DND-41 (cell line): Measurements from ENCODE around the gene ASTN1.

ENCODE experiments used
- ATAC-seq: fragments of 200-7000 bp; cut with Tn5 transposase; 3 replicates; pipeline ENCODE4 v1.9.1; 2021; ENCODE audit warnings: low read depth; ENCODE audit not compliant: insufficient read depth
- DNase-seq: peaks from one replicate; pipeline ENCODE4 v3.0.0-alpha.2; 2020
- H2AFZ ChIP-seq: 2 replicates; pipeline ENCODE4 v1.6.0; 2012; ENCODE audit warnings: low read depth, low read length
- H3K27ac ChIP-seq: 2 replicates; pipeline ENCODE4 v1.5.1; 2012; ENCODE audit warnings: low read length, inconsistent platforms
- H3K27me3 ChIP-seq: fragments of 200-600 bp; sonication (generic); 2 replicates; pipeline ENCODE4 v1.6.0; 2012; ENCODE audit warnings: low read length, mild to moderate bottlenecking, inconsistent platforms; ENCODE audit not compliant: insufficient read depth, poor library complexity
- H3K36me3 ChIP-seq: 2 replicates; pipeline ENCODE4 v1.5.1; 2012; ENCODE audit warnings: low read length, inconsistent platforms; ENCODE audit not compliant: insufficient read depth
- H3K4me1 ChIP-seq: 2 replicates; pipeline ENCODE4 v1.5.1; 2012; ENCODE audit warnings: mild to moderate bottlenecking, low read length; ENCODE audit not compliant: insufficient read depth
- H3K4me2 ChIP-seq: 2 replicates; pipeline ENCODE4 v1.6.0; 2012; ENCODE audit warnings: mild to moderate bottlenecking, moderate library complexity, low read length, inconsistent platforms; ENCODE audit not compliant: insufficient read depth
- H3K4me3 ChIP-seq, 2 experiments: fragments of 200-600 bp in 1 of 2; shearing (Covaris generic) in 1 of 2; 2 replicates each; pipeline ENCODE4 v1.5.1; 2012 to 2016; ENCODE audit warnings: inconsistent platforms in 2 of 2, low read length in 2 of 2, mild to moderate bottlenecking in 2 of 2, low read depth in 1 of 2, moderate library complexity in 1 of 2
- H3K79me2 ChIP-seq: 2 replicates; pipeline ENCODE4 v1.6.0; 2012; ENCODE audit warnings: low read length, inconsistent platforms; ENCODE audit not compliant: insufficient read depth
- H3K9ac ChIP-seq: 2 replicates; pipeline ENCODE4 v1.6.0; 2012; ENCODE audit warnings: low read depth, mild to moderate bottlenecking, inconsistent platforms, low read length, moderate library complexity
- H3K9me3 ChIP-seq: 2 replicates; pipeline ENCODE4 v1.5.1; 2012; ENCODE audit warnings: low read length, moderate library complexity, mild to moderate bottlenecking, inconsistent platforms; ENCODE audit not compliant: insufficient read depth, severe bottlenecking
- H4K20me1 ChIP-seq: 2 replicates; pipeline ENCODE4 v1.6.0; 2012; ENCODE audit warnings: low read length; ENCODE audit not compliant: insufficient read depth
- CTCF ChIP-seq: IDR thresholded peaks from 2 replicates; pipeline ENCODE4 v1.5.1; 2012; ENCODE audit warnings: borderline replicate concordance, low read length, moderate library complexity, mild to moderate bottlenecking; ENCODE audit not compliant: poor library complexity, severe bottlenecking; ENCODE audit errors: extremely low read depth
- EZH2 ChIP-seq: IDR thresholded peaks from 3 replicates; pipeline ENCODE4 v1.6.1; 2012; ENCODE audit warnings: borderline replicate concordance, low read depth, mild to moderate bottlenecking, moderate library complexity, low read length, inconsistent platforms; ENCODE audit not compliant: severe bottlenecking

Gene ASTN1

GRCh38 chr1:177008653-177009052 lies 155.9 kb downstream of the ASTN1 start:
- no peaks in the 10 kb centered on the region for H3K27me3 ChIP-seq
- no peak overlapping the region for H2AFZ ChIP-seq
- no peak overlapping the region for H3K4me2 ChIP-seq
- ATAC-seq (no peak), DNase-seq (no peak)
- H3K4me1 ChIP-seq = no peaks in the 10 kb centered on the region
- TF ChIP-seq EZH2 (no peak), CTCF (no peak)
- no peaks in the 10 kb centered on the region for H3K9me3 ChIP-seq
- H4K20me1 ChIP-seq = no peaks in the 10 kb centered on the region
- no peak overlapping the region for H3K4me3 ChIP-seq
- H3K27ac ChIP-seq = no peak overlapping the region
- no peaks in the 10 kb centered on the region for H3K79me2 ChIP-seq
- no peak overlapping the region for H3K9ac ChIP-seq
- no peaks in the 10 kb centered on the region for H3K36me3 ChIP-seq

GRCh38 chr1:177007437-177008161 lies 156.9 kb downstream of the ASTN1 start:
- Histone ChIP-seq H4K20me1 (no peaks in the 10 kb centered on the region), H2AFZ (no peak overlapping the region), H3K27ac (no peak overlapping the region), H3K9me3 (no peaks in the 10 kb centered on the region), H3K4me3 (no peak overlapping the region), H3K9ac (no peak overlapping the region), H3K79me2 (no peaks in the 10 kb centered on the region), H3K36me3 (no peaks in the 10 kb centered on the region), H3K27me3 (no peaks in the 10 kb centered on the region), H3K4me1 (no peaks in the 10 kb centered on the region), H3K4me2 (no peak overlapping the region)
- TF ChIP-seq CTCF (no peak), EZH2 (no peak)
- ATAC-seq (no peak), DNase-seq (no peak)

- ATAC-seq (no peak), DNase-seq (no peak)
- Histone ChIP-seq H3K79me2 (no peaks in the 10 kb centered on the region), H3K27ac (no peak overlapping the region), H3K4me1 (no peaks in the 10 kb centered on the region), H3K4me3 (no peak overlapping the region), H3K9me3 (no peaks in the 10 kb centered on the region), H3K9ac (no peak overlapping the region), H3K36me3 (no peaks in the 10 kb centered on the region), H3K27me3 (no peaks in the 10 kb centered on the region), H4K20me1 (no peaks in the 10 kb centered on the region), H3K4me2 (no peak overlapping the region), H2AFZ (no peak overlapping the region)
- TF ChIP-seq CTCF (no peak), EZH2 (no peak)
Measured at GRCh38 chr1:177002891-177003290, 161.6 kb downstream of the ASTN1 start.
